ENCODE data around the gene CARNS1. TPM values are rescaled to one million over a fixed set of nuclear protein-coding genes. Genes with fewer than 3 reads are reported as not detected.
A peak's percentile ranks its signal among the peaks of the same experiment; 100 is the strongest.

The CARNS1 gene
- total and polyA plus RNA-seq, 7 donors, result 0.16 to 0.83 (median 0.55) TPM; not detected in 2

DNA sequence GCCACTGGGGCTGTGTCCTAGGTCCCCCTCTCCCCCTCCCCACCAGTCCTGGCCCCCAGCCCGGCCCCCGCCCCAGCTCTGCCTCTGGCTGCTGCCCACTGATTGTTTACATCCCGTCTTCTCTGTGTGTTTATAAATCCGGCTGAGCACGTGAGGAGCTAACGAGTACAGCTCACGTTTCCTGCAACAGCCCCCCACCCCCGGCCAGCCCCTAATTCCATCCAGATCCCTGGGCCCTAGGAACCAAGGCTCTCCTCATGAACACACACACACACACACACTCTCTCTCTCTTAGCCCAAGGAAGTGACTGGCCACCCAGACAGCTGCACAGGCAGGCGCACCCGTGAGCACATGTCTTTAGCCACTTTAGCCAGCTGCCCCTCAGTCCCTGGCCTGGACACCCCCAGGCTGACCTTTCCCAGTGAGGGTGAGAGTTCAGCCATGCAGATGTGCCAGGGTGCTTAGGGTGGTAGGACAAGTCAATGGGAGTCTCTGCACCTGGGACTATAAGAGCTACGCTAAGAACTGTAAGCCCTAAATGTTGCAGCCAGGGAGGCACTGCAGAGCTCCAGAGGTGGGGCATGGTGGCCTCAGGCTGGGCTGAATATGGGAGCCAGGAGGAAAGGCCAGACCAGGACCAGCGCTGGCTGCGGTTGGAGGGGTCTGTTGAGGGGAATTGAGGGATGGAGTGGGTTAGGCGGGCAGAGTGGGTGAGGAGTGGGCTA is 45.0 kb upstream of the CARNS1 start:
- TF ChIP-seq POLR2AphosphoS5 (IDR thresholded peaks at IDR 0.05) (peak in 1 of 4 donors; percentile 15), POLR2A (IDR thresholded peaks at IDR 0.05) (no peak), EP300 (IDR thresholded peaks at IDR 0.05) (peak in 1 of 4 donors; percentile 25)
- Histone ChIP-seq H3K9me3 (no peaks in the 10 kb centered on the region), H3K27ac (peak overlapping the region; percentile 85 to 100 (median 92)), H3K36me3 (peaks cover 0 to 1% (median 0%) of the 10 kb centered on the region in 4 donors), H3K4me3 (peak overlapping the region in 1 of 4 donors; percentile 69), H3K4me1 (peaks cover 0 to 94% (median 85%) of the 10 kb centered on the region in 4 donors), H3K27me3 (no peaks in the 10 kb centered on the region)
- 53 to 65% methylated on average over 14 of the region's 14 CpGs for WGBS, 2 donors
- DNase-seq, result peak; percentile 76
- intact Hi-C loops (cut with DNase I), result no loop called here

DNA sequence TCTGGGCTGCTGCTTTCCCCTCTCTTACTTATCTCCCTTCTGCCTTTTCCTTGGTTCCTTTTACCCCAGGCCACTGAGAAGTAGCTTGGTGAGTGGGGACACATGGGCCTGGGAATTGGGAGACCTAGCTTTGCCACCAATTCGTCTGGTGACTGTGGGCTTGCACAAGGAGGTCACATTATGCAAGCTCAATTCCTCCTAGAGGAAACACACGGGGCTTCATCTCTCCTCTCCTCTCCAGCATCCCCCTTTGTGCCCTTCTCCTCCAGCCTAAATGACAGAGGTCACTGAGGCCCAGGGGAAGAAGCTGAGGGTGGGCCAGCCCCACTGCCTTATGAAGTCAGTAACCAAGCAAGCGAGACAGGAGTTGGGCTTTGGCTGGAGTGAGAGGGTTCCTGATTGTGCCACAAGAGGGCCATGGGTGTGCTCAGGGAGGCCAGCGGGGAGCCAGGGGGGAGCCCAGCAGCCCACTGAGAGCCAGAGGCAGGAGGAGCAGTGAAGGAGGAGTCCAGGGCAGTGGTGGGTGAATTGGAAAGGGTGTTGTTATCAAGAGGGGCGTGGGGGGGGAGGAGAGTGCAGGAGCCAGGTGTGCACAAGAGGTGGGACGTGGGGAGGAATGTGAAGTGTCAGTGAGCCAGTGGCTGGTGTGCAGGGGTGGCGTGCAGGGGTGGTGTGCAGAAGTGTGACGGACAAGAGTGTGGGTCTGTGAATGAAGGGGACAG is 44.1 kb upstream of the CARNS1 start:
- Histone ChIP-seq H3K27me3 (no peaks in the 10 kb centered on the region), H3K4me3 (peak overlapping the region; percentile 55 to 78 (median 68))

GRCh38 chr11:67371911-67372320 is 43.6 kb upstream of the CARNS1 start:
- no peaks in the 10 kb centered on the region for H3K27me3 ChIP-seq
- peaks cover 0 to 83% (median 72%) of the 10 kb centered on the region in 4 donors for H3K4me1 ChIP-seq
- H3K27ac ChIP-seq, result peak overlapping the region; percentile 85 to 100 (median 92)
- TF ChIP-seq CTCF (IDR thresholded peaks at IDR 0.05) (no peak), POLR2A (IDR thresholded peaks at IDR 0.05) (no peak), EP300 (IDR thresholded peaks at IDR 0.05) (no peak), POLR2AphosphoS5 (IDR thresholded peaks at IDR 0.05) (no peak)
- intact Hi-C loops (cut with DNase I), result no loop called here
- peak overlapping the region; percentile 55 to 78 (median 68) for H3K4me3 ChIP-seq
- 11 to 27% methylated on average over 16 of the region's 16 CpGs for WGBS, 2 donors
- no peaks in the 10 kb centered on the region for H3K9me3 ChIP-seq
- peak; percentile 73 for DNase-seq
- H3K36me3 ChIP-seq, result no peaks in the 10 kb centered on the region

More for the DNA sequence above, 44.1 kb upstream of the CARNS1 start:
- DNase-seq, result peak; percentile 78
- TF ChIP-seq EP300 (IDR thresholded peaks at IDR 0.05), result no peak
- no peak for TF ChIP-seq POLR2AphosphoS5 (IDR thresholded peaks at IDR 0.05)
- TF ChIP-seq CTCF (IDR thresholded peaks at IDR 0.05), result peak; percentile 47 to 71 (median 54)
- no peak for TF ChIP-seq POLR2A (IDR thresholded peaks at IDR 0.05)
- intact Hi-C loops (cut with DNase I), result no loop called here
- Histone ChIP-seq H3K27ac (peak overlapping the region; percentile 85 to 100 (median 92)), H3K4me1 (peaks cover 0 to 88% (median 78%) of the 10 kb centered on the region in 4 donors), H3K9me3 (no peaks in the 10 kb centered on the region), H3K36me3 (no peaks in the 10 kb centered on the region)
- 22 to 47% methylated on average over 8 of the region's 8 CpGs for WGBS, 2 donors

DNA sequence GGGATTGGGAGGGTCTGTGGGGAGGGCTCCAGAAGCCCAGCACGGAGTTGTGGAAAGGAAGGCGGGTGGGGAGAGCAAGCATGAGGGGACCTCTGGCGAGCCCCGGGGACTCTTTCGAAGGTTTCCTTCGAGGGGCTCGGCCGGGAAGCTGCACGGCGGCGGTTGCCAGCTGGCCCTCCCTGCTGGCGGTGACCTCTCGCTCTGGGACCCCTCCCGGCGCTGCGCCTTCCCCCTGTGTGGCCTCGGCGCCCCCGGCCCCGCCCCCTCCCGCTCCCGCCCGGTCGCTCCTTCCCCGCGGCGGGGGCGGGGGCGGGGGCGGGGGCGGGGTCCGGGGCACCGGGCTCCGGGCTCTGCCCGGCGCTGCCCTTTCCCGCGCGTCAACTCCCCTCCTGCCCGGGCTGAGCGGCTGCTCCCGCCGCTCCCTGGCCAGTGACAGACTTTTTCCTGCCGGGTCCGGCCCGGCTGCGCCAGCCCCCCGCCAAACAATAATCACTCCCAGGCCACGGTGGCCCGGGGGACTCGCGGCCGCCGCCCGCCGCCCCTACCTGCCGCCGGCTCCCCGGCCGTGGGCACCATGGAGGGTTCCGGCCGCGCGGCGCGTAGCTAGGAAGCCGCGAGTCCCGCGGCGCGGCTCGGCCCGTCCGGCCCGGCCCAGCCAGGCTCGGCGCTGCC is 43.0 kb upstream of the CARNS1 start:
- H3K27ac ChIP-seq, result peak overlapping the region; percentile 85 to 100 (median 92)
- H3K9me3 ChIP-seq, result no peaks in the 10 kb centered on the region
- no peak for DNase-seq
- H3K36me3 ChIP-seq, result no peaks in the 10 kb centered on the region
- no peaks in the 10 kb centered on the region for H3K27me3 ChIP-seq
- intact Hi-C loops (cut with DNase I), result no loop called here
- H3K4me1 ChIP-seq, result peaks cover 0 to 77% (median 67%) of the 10 kb centered on the region in 4 donors
- TF ChIP-seq EP300 (IDR thresholded peaks at IDR 0.05) (no peak), POLR2A (IDR thresholded peaks at IDR 0.05) (no peak), POLR2AphosphoS5 (IDR thresholded peaks at IDR 0.05) (no peak), CTCF (IDR thresholded peaks at IDR 0.05) (no peak)
- WGBS, 2 donors, result 1% methylated on average over 78 of the region's 78 CpGs
- H3K4me3 ChIP-seq, result peak overlapping the region; percentile 55 to 78 (median 68)
